ENCODE measurements around the gene RRP7A. TPM values are rescaled to one million over a fixed set of nuclear protein-coding genes. Genes with fewer than 3 reads are reported as not detected.

The RRP7A gene
- total RNA-seq, 1 donor from 2014 or later, result 20.6 TPM

GRCh38 chr22:42493393-42493792 is 26.2 kb downstream of the RRP7A start:
- TF ChIP-seq CTCF (IDR thresholded peaks at IDR 0.05) (no peak), POLR2AphosphoS5 (IDR thresholded peaks at IDR 0.05; ENCODE audit: insufficient read depth in 1 of 2, low read depth in 1 of 2) (no peak), POLR2A (IDR thresholded peaks at IDR 0.05) (no peak)
- Histone ChIP-seq H3K27me3 (no peaks in the 10 kb centered on the region), H3K4me1 (peaks cover 6% of the 10 kb centered on the region), H3K4me3 (no peak overlapping the region), H3K27ac (no peak overlapping the region), H3K36me3 (no peaks in the 10 kb centered on the region), H3K9me3 (no peaks in the 10 kb centered on the region)
- intact Hi-C loops (cut with DNase I), result no loop called here
- no peak for DNase-seq (ENCODE audit: extremely low spot score in 2 of 2)

GRCh38 chr22:42492323-42492690 is 27.3 kb downstream of the RRP7A start:
- DNase-seq (ENCODE audit: extremely low spot score in 2 of 2), result no peak
- no peak overlapping the region for H3K27ac ChIP-seq
- H3K27me3 ChIP-seq, result no peaks in the 10 kb centered on the region
- TF ChIP-seq POLR2A (IDR thresholded peaks at IDR 0.05) (no peak), POLR2AphosphoS5 (IDR thresholded peaks at IDR 0.05; ENCODE audit: insufficient read depth in 1 of 2, low read depth in 1 of 2) (no peak), CTCF (IDR thresholded peaks at IDR 0.05) (no peak)
- H3K4me1 ChIP-seq, result no peaks in the 10 kb centered on the region
- intact Hi-C loops (cut with DNase I), result no loop called here
- H3K9me3 ChIP-seq, result no peaks in the 10 kb centered on the region
- no peaks in the 10 kb centered on the region for H3K36me3 ChIP-seq
- no peak overlapping the region for H3K4me3 ChIP-seq

DNA sequence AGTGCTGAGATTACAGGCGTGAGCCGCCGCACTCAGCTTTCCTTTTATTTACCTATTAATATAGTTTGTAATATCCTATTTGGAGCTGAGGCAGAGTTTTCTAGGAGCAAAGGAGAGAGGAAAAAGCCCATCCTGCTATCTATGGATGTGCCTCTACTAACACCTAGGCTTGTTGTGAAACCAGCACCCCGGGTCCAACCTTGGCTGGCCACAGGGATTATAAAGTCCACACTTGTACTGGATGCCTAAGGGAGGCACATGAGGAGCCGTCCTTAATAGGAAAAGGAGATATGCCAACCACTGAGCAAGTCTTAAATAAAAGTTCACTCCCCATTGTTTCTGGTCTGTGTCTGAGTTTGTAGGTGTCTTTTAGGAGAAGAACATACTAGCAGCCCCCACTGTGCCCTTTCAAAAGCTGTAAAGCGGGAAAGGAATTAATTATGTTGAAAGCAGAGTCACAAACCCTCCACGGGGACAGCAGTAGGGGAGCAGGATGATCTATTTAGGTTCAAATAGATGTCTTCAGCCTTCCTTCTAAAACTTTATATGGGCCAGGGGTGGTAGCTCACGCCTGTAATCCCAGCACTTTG is 29.3 kb downstream of the RRP7A start:
- intact Hi-C loops (cut with DNase I), result no loop called here
- no peak overlapping the region for H3K27ac ChIP-seq
- no peak for TF ChIP-seq CTCF (IDR thresholded peaks at IDR 0.05)
- TF ChIP-seq POLR2A (IDR thresholded peaks at IDR 0.05), result no peak
- no peak for TF ChIP-seq POLR2AphosphoS5 (IDR thresholded peaks at IDR 0.05; ENCODE audit: insufficient read depth in 1 of 2, low read depth in 1 of 2)

GRCh38 chr22:42489000-42489399 is 30.6 kb downstream of the RRP7A start:
- DNase-seq (ENCODE audit: extremely low spot score in 2 of 2), result no peak
- intact Hi-C loops (cut with DNase I), result no loop called here

More for the DNA sequence above, 29.3 kb downstream of the RRP7A start:
- Histone ChIP-seq H3K4me3 (no peak overlapping the region), H3K4me1 (no peaks in the 10 kb centered on the region), H3K36me3 (no peaks in the 10 kb centered on the region), H3K27me3 (no peaks in the 10 kb centered on the region), H3K9me3 (no peaks in the 10 kb centered on the region)
- DNase-seq (ENCODE audit: extremely low spot score in 2 of 2), result no peak

More at GRCh38 chr22:42489000-42489399, 30.6 kb downstream of the RRP7A start:
- Histone ChIP-seq H3K27ac (no peak overlapping the region), H3K36me3 (no peaks in the 10 kb centered on the region), H3K4me1 (no peaks in the 10 kb centered on the region), H3K27me3 (no peaks in the 10 kb centered on the region), H3K9me3 (no peaks in the 10 kb centered on the region), H3K4me3 (no peak overlapping the region)
- TF ChIP-seq POLR2AphosphoS5 (IDR thresholded peaks at IDR 0.05; ENCODE audit: insufficient read depth in 1 of 2, low read depth in 1 of 2) (no peak), POLR2A (IDR thresholded peaks at IDR 0.05) (no peak), CTCF (IDR thresholded peaks at IDR 0.05) (no peak)

All from vagina (tissue), 2 donors.